Gastrocnemius medialis (tissue), 4 donors: ENCODE data around the gene DCAF8.
A peak's percentile ranks its signal among the peaks of the same experiment; 100 is the strongest.

ENCODE experiments used
- CTCF ChIP-seq, 5 experiments: fragments of 450-650 bp in 3 of 5; fragments of 200-600 bp in 2 of 5; sonication (generic) in 2 of 5; IDR thresholded peaks in 4 of 5; conservative IDR thresholded peaks in 1 of 5; 1 replicate in 4 of 5; 2 replicates in 1 of 5; pipeline ENCODE4 v1.5.1; 2016 to 2019; ENCODE audit warnings: antibody characterized with exemption in 5 of 5, mild to moderate bottlenecking in 3 of 5, moderate library complexity in 3 of 5
- POLR2A ChIP-seq, 2 donors: fragments of 450-650 bp; IDR thresholded peaks; one replicate each; pipeline ENCODE4 v1.6.1; 2017; ENCODE audit warnings: antibody characterized with exemption in 2 of 2, mild to moderate bottlenecking in 2 of 2, moderate library complexity in 2 of 2

DNA sequence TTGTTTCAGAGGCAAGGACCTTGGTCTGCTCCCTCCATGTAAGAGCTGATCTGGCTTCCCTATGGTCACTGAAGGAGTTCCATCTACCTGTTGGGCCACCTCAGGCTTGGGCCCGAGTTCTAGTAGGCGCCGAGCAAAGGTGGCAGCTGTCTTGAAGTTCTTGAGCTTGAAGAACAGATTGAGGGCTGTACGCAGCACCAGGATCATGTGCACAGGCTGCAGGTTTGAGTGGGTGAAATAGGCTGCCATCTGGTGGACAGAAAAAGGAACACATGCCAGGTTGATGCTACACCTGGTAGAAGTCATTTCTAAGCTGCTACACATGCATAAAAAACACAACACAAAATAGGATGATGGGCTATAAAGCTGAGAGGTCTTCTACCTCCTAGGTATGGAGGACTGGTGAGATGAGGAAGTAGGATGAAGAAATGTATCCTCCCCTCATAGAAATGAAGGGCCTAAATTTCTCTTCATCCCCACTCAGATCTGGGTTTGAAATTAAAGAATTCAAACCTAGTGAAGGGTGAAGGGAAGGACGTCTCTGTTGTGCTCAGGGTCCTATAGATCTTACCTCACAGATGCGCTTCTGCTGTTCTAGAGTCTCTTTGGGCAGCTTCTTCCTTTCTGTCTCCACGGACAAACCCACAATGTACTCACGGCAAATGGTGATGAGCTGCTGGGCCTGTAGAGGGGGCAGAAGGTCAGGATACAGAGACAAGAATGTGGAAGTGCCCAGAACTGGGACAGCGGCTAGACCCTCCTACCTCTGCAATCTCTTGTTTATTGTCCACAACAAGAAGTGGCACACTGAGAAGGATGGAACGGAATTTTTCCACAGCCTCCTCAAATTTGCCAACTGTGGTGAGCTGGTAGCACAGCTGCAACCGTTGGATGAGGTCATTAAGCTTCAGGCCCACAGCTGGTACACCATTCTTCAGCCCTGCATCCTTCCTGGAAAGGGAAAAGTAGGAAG lies 29.2 kb upstream of the DCAF8 start:
- peak; percentile 74 to 85 (median 80) for TF ChIP-seq CTCF (IDR thresholded peaks at IDR 0.05 in 4 of 5, conservative IDR thresholded peaks at IDR 0.05 in 1 of 5)
- no peak for TF ChIP-seq POLR2A (IDR thresholded peaks at IDR 0.05)
